Loucy (cell line): ENCODE measurements around the gene CPA2.

Experiments
- H2AFZ ChIP-seq: fragments of 200-600 bp; sonication (generic); 2 replicates; pipeline ENCODE4 v1.6.0; 2016; ENCODE audit warnings: antibody characterized with exemption, mild to moderate bottlenecking, low read length, moderate library complexity
- H3F3A ChIP-seq: fragments of 200-600 bp; 2 replicates; pipeline ENCODE4 v1.6.0; 2016; ENCODE audit warnings: antibody characterized with exemption, low read depth, mild to moderate bottlenecking
- H3K27me3 ChIP-seq: fragments of 200-600 bp; sonication (generic); 2 replicates; pipeline ENCODE4 v1.6.1; 2014; ENCODE audit warnings: low read length, mild to moderate bottlenecking; ENCODE audit not compliant: insufficient read depth, poor library complexity, severe bottlenecking
- H3K36me3 ChIP-seq: fragments of 200-600 bp; sonication (generic); 2 replicates; pipeline ENCODE4 v1.6.1; 2016; ENCODE audit warnings: low read length; ENCODE audit not compliant: insufficient read depth
- H3K4me1 ChIP-seq: fragments of 200-600 bp; sonication (generic); 2 replicates; pipeline ENCODE4 v1.5.1; 2014; ENCODE audit warnings: low read length, mild to moderate bottlenecking; ENCODE audit not compliant: insufficient read depth, poor library complexity, severe bottlenecking
- H3K4me2 ChIP-seq: fragments of 200-600 bp; sonication (generic); 2 replicates; pipeline ENCODE4 v1.6.0; 2014; ENCODE audit warnings: antibody characterized with exemption, low read length, low read depth, mild to moderate bottlenecking; ENCODE audit not compliant: poor library complexity, severe bottlenecking
- H3K4me3 ChIP-seq: fragments of 200-600 bp; sonication (generic); 2 replicates; pipeline ENCODE4 v1.5.1; 2014; ENCODE audit warnings: low read length, mild to moderate bottlenecking, mixed read lengths; ENCODE audit not compliant: poor library complexity, severe bottlenecking
- H3K79me2 ChIP-seq: fragments of 200-600 bp; sonication (generic); 2 replicates; pipeline ENCODE4 v1.6.1; 2014; ENCODE audit warnings: low read length; ENCODE audit not compliant: insufficient read depth
- H3K9ac ChIP-seq: fragments of 200-600 bp; sonication (generic); 2 replicates; pipeline ENCODE4 v1.6.0; 2014; ENCODE audit warnings: mild to moderate bottlenecking, low read depth, low read length, moderate library complexity; ENCODE audit not compliant: poor library complexity, severe bottlenecking
- H3K9me2 ChIP-seq: fragments of 200-600 bp; sonication (generic); replicated peaks from 2 replicates; pipeline ENCODE4 v1.6.1; 2016; ENCODE audit warnings: low read depth, low read length, mixed read lengths
- H3K9me3 ChIP-seq: fragments of 200-600 bp; sonication (generic); 2 replicates; pipeline ENCODE4 v1.6.1; 2014; ENCODE audit warnings: mild to moderate bottlenecking, antibody characterized with exemption, low read length, low read depth; ENCODE audit not compliant: insufficient read depth
- H4K20me1 ChIP-seq: fragments of 200-600 bp; sonication (generic); 2 replicates; pipeline ENCODE4 v1.6.0; 2014; ENCODE audit warnings: antibody characterized with exemption, low read length, mild to moderate bottlenecking; ENCODE audit not compliant: insufficient read depth, poor library complexity, severe bottlenecking
- EZH2phosphoT487 ChIP-seq: fragments of 200-600 bp; IDR thresholded peaks from 2 replicates; pipeline ENCODE4 v1.6.1; 2018; ENCODE audit warnings: antibody characterized with exemption, mild to moderate bottlenecking, moderate library complexity, borderline replicate concordance
- TF ChIP-seq, protein P1 (sequence below): fragments of 200-600 bp; sonication (generic); conservative IDR thresholded peaks from 2 replicates; pipeline ENCODE4 v1.5.1; 2014; ENCODE audit warnings: mild to moderate bottlenecking, antibody characterized with exemption, low read length

The CPA2 gene

DNA sequence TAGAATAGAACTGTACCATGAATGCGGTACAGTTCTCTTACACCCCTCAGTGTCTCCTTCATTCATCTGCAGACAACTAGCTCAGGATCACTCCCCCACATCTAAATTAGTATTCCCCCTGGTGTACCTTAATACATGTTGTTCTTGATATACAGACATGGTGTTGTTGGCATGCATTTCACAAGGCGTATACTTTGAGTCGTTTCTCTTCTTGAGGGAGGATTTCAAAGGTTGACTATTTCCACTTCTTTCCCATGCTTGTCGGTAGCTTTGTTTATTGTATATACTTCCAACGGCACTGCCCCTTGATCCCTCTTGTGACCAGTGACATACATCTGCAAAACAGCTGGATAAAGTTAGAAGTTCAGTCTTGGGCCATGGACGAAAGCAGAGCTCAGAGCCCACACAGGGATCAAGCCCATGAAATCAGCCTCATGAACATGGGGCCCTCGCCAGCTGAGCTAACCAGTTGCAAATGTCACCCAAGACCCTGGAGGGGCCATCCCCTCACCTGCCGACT, 34.9 kb downstream of the CPA2 start:
- Histone ChIP-seq H3K9me3 (no peaks in the 10 kb centered on the region), H3K36me3 (no peaks in the 10 kb centered on the region), H3K4me1 (no peaks in the 10 kb centered on the region), H2AFZ (no peak overlapping the region), H3K9ac (no peak overlapping the region), H3K4me2 (no peak overlapping the region), H3F3A (no peaks in the 10 kb centered on the region), H3K9me2 (no peaks in the 10 kb centered on the region), H3K79me2 (no peaks in the 10 kb centered on the region), H4K20me1 (no peaks in the 10 kb centered on the region), H3K27me3 (no peaks in the 10 kb centered on the region), H3K4me3 (no peak overlapping the region)
- no peak for TF ChIP-seq EZH2phosphoT487
- TF ChIP-seq, protein P1, sequence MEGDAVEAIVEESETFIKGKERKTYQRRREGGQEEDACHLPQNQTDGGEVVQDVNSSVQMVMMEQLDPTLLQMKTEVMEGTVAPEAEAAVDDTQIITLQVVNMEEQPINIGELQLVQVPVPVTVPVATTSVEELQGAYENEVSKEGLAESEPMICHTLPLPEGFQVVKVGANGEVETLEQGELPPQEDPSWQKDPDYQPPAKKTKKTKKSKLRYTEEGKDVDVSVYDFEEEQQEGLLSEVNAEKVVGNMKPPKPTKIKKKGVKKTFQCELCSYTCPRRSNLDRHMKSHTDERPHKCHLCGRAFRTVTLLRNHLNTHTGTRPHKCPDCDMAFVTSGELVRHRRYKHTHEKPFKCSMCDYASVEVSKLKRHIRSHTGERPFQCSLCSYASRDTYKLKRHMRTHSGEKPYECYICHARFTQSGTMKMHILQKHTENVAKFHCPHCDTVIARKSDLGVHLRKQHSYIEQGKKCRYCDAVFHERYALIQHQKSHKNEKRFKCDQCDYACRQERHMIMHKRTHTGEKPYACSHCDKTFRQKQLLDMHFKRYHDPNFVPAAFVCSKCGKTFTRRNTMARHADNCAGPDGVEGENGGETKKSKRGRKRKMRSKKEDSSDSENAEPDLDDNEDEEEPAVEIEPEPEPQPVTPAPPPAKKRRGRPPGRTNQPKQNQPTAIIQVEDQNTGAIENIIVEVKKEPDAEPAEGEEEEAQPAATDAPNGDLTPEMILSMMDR, result no peak

DNA sequence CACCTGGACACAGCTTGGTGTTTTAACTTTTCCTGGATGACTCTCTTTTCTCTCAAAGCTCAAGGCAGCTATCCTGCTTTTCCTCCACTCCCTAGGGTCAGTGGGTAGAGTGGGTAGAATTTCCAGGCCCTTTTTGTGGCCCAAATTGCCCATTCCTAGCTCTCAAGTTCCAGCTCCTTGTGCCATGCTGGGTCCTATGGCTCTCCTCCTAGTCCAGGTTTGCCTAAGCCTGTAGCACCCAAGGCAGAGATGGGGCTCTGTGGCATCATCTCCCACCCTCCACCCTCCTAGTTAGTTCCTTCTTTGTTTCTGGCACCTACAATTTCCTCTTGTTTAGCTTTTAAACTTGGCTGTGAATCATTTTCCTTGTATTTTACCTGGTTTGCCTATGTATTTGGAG, 36.0 kb downstream of the CPA2 start:
- Histone ChIP-seq H3K27me3 (no peaks in the 10 kb centered on the region), H3K9me2 (no peaks in the 10 kb centered on the region), H3K36me3 (no peaks in the 10 kb centered on the region), H3K9ac (no peak overlapping the region), H3K9me3 (no peaks in the 10 kb centered on the region), H4K20me1 (no peaks in the 10 kb centered on the region), H2AFZ (no peak overlapping the region), H3F3A (no peaks in the 10 kb centered on the region), H3K4me3 (no peak overlapping the region), H3K4me1 (no peaks in the 10 kb centered on the region), H3K79me2 (no peaks in the 10 kb centered on the region), H3K4me2 (no peak overlapping the region)
- TF ChIP-seq EZH2phosphoT487, result no peak
- TF ChIP-seq, protein P1, result no peak

DNA sequence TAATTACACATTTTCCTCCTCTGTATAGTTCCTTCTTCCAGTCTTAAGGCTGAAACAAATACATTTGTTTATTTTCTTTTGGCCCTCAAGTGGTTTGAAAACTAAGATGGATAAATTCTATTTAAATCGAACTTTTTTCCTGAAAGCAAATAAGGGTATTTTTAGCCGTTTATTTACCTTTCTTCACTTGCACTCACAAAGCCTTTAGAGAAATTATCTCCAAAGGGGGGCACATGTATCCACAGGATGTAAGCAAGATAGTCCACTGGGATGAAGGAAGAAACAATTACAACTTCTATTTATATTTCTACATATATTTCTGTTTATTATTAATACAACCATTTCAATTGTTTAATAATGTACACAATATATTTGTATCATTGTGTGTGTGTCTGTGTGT, 36.5 kb downstream of the CPA2 start:
- H3K4me2 ChIP-seq, result no peak overlapping the region
- no peak overlapping the region for H3K4me3 ChIP-seq
- no peaks in the 10 kb centered on the region for H3K9me2 ChIP-seq
- no peaks in the 10 kb centered on the region for H3K9me3 ChIP-seq
- H3K27me3 ChIP-seq, result no peaks in the 10 kb centered on the region
- no peaks in the 10 kb centered on the region for H3K79me2 ChIP-seq
- H3K36me3 ChIP-seq, result no peaks in the 10 kb centered on the region
- H3K9ac ChIP-seq, result no peak overlapping the region
- TF ChIP-seq, protein P1, result no peak
- no peak for TF ChIP-seq EZH2phosphoT487
- H4K20me1 ChIP-seq, result no peaks in the 10 kb centered on the region
- H3K4me1 ChIP-seq, result no peaks in the 10 kb centered on the region
- no peaks in the 10 kb centered on the region for H3F3A ChIP-seq
- H2AFZ ChIP-seq, result no peak overlapping the region
